ENCODE results near the gene POLR2E. TPM values are rescaled to one million over a fixed set of nuclear protein-coding genes. Genes with fewer than 3 reads are reported as not detected.

Gene POLR2E
- total and polyA plus RNA-seq, 2 of the 13 experiments (the other 11 are each of a cell fraction or from before 2014, with no cell fraction given), result 140 to 272 TPM

- peak; percentile 58; the same call in 1 of the 2 replicates for TF ChIP-seq ARID5B (CRISPR knock-in tag; IDR thresholded peaks at IDR 0.05)
- no peak for TF ChIP-seq MBD4 (IDR thresholded peaks at IDR 0.05; ENCODE audit: borderline replicate concordance, low read length)
- peak; percentile 65; the same call in 1 of the 2 replicates for TF ChIP-seq MTA1 (CRISPR knock-in tag; IDR thresholded peaks at IDR 0.05; ENCODE audit: borderline replicate concordance)
- TF ChIP-seq NR2F6 (IDR thresholded peaks at IDR 0.05), result peak; percentile 18; the same call in 1 of the 2 replicates
- peak; percentile 67 for TF ChIP-seq NR2F6 (CRISPR knock-in tag; IDR thresholded peaks at IDR 0.05)
- TF ChIP-seq SIN3A (IDR thresholded peaks at IDR 0.05; ENCODE audit: borderline replicate concordance, low read depth, low read length), result peak; percentile 86; the same call in 1 of the 2 replicates
- peak; percentile 80; the same call in 1 of the 2 replicates for TF ChIP-seq MYC (CRISPR knock-in tag; IDR thresholded peaks at IDR 0.05; ENCODE audit: borderline replicate concordance)
- peak; percentile 74 for TF ChIP-seq ZNF768 (CRISPR knock-in tag; IDR thresholded peaks at IDR 0.05)
- TF ChIP-seq ZNF616 (CRISPR knock-in tag; IDR thresholded peaks at IDR 0.05; ENCODE audit: low read depth), result no peak
- no peak for TF ChIP-seq GATA4 (IDR thresholded peaks at IDR 0.05; ENCODE audit: borderline replicate concordance, low read depth)
- TF ChIP-seq ZNF770 (CRISPR knock-in tag; IDR thresholded peaks at IDR 0.05), result peak; percentile 61; the same call in 1 of the 2 replicates
- TF ChIP-seq IRF2 (CRISPR knock-in tag; IDR thresholded peaks at IDR 0.05), result peak; percentile 54; the same call in 1 of the 2 replicates
- TF ChIP-seq ZBTB33 (CRISPR knock-in tag; IDR thresholded peaks at IDR 0.05), result peak; percentile 74
- no peak for TF ChIP-seq CHD2 (IDR thresholded peaks at IDR 0.05; ENCODE audit: low read depth, low read length)
- peak; percentile 83; the same call in 1 of the 2 replicates for TF ChIP-seq FOXO1 (CRISPR knock-in tag; IDR thresholded peaks at IDR 0.05)
- TF ChIP-seq RCOR2 (CRISPR knock-in tag; IDR thresholded peaks at IDR 0.05), result 0 out of 2 replicates have a peak, but pooled peaks have one; percentile 21
- TF ChIP-seq ZNF343 (CRISPR knock-in tag; IDR thresholded peaks at IDR 0.05), result peak; percentile 82
These were observed 18.1 kb upstream of the POLR2E start (continued) for GRCh38 chr19:1113030-1113985.
